Measurements from ENCODE around the gene NELFE. TPM values are rescaled to one million over a fixed set of nuclear protein-coding genes. Genes with fewer than 3 reads are reported as not detected.
"Not testable (repeated sequence)": the region's sequence is repeated elsewhere in the genome, so short reads cannot be mapped to it uniquely, and the experiment has no call there.

The NELFE gene
- total and polyA plus RNA-seq, 4 donors: 11.1 to 21.8 (median 13.0) TPM

GRCh38 chr6:31908791-31909190 is 50.0 kb downstream of the NELFE start:
- Histone ChIP-seq H3K9ac (ENCODE audit: low read depth in 1 of 2, low read length in 2 of 2) (no peak overlapping the region), H3K9me3 (ENCODE audit: control insufficient read depth in 4 of 4, low read length in 3 of 4) (no peaks in the 10 kb centered on the region), H3K4me3 (ENCODE audit: low read depth in 1 of 3, low read length in 3 of 3) (no peak overlapping the region), H3K4me1 (ENCODE audit: control insufficient read depth in 4 of 4, insufficient read depth in 4 of 4, low read length in 3 of 4) (peaks cover 2 to 5% (median 4%) of the 10 kb centered on the region in 4 donors), H3K27me3 (ENCODE audit: control insufficient read depth in 4 of 4, insufficient read depth in 4 of 4, low read length in 3 of 4) (no peaks in the 10 kb centered on the region), H3K36me3 (ENCODE audit: control insufficient read depth in 4 of 4, insufficient read depth in 3 of 4, low read depth in 1 of 4, low read length in 3 of 4) (no peaks in the 10 kb centered on the region), H3K27ac (ENCODE audit: low read depth in 1 of 2, low read length in 2 of 2) (no peak overlapping the region)
- TF ChIP-seq HNF4A (conservative IDR thresholded peaks at IDR 0.05) (no peak), HNF4G (IDR thresholded peaks at IDR 0.05) (no peak), FOXA1 (IDR thresholded peaks at IDR 0.05) (no peak), JUND (IDR thresholded peaks at IDR 0.05) (no peak), EGR1 (IDR thresholded peaks at IDR 0.05; ENCODE audit: low read depth in 2 of 2) (no peak), GABPA (IDR thresholded peaks at IDR 0.05 in 1 of 2, conservative IDR thresholded peaks at IDR 0.05 in 1 of 2) (no peak), REST (IDR thresholded peaks at IDR 0.05) (no peak), ZBTB33 (IDR thresholded peaks at IDR 0.05) (no peak), NR2F2 (IDR thresholded peaks at IDR 0.05) (no peak), TAF1 (conservative IDR thresholded peaks at IDR 0.05) (no peak)
- TF ChIP-seq, protein P1, sequence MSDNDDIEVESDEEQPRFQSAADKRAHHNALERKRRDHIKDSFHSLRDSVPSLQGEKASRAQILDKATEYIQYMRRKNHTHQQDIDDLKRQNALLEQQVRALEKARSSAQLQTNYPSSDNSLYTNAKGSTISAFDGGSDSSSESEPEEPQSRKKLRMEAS (IDR thresholded peaks at IDR 0.05): no peak
- TF ChIP-seq, protein P2, sequence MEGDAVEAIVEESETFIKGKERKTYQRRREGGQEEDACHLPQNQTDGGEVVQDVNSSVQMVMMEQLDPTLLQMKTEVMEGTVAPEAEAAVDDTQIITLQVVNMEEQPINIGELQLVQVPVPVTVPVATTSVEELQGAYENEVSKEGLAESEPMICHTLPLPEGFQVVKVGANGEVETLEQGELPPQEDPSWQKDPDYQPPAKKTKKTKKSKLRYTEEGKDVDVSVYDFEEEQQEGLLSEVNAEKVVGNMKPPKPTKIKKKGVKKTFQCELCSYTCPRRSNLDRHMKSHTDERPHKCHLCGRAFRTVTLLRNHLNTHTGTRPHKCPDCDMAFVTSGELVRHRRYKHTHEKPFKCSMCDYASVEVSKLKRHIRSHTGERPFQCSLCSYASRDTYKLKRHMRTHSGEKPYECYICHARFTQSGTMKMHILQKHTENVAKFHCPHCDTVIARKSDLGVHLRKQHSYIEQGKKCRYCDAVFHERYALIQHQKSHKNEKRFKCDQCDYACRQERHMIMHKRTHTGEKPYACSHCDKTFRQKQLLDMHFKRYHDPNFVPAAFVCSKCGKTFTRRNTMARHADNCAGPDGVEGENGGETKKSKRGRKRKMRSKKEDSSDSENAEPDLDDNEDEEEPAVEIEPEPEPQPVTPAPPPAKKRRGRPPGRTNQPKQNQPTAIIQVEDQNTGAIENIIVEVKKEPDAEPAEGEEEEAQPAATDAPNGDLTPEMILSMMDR (IDR thresholded peaks at IDR 0.05; ENCODE audit: low read depth, low read length, missing input control): no peak
- 75% methylated on average over 4 of the region's 4 CpGs for WGBS
- DNase-seq (ENCODE audit: low spot score): no peak

DNA sequence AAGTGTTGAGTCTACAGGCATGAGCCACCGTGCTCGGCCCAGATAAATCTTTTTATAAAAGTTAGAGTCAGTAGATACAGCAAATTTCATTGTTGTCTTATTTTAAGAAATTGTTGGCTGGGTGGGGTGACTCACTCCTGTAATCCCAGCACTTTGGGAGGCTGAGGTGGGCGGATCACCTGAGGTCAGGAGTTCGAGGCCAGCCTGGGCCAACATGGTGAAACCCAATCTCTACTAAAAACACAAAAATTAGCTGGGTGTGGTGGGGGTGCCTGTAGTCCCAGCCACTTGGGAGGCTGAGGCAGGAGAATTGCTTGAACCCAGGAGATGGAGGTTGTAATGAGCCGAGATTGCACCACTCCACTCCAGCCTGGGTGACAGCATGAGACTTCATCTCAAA is 50.5 kb downstream of the NELFE start:
- not testable (repeated sequence) for H3K4me1 ChIP-seq (ENCODE audit: control insufficient read depth in 4 of 4, insufficient read depth in 4 of 4, low read length in 3 of 4); H3K36me3 ChIP-seq (ENCODE audit: control insufficient read depth in 4 of 4, insufficient read depth in 3 of 4, low read depth in 1 of 4, low read length in 3 of 4); H3K9ac ChIP-seq (ENCODE audit: low read depth in 1 of 2, low read length in 2 of 2); DNase-seq (ENCODE audit: low spot score); H3K27ac ChIP-seq (ENCODE audit: low read depth in 1 of 2, low read length in 2 of 2); H3K27me3 ChIP-seq (ENCODE audit: control insufficient read depth in 4 of 4, insufficient read depth in 4 of 4, low read length in 3 of 4); H3K4me3 ChIP-seq (ENCODE audit: low read depth in 1 of 3, low read length in 3 of 3); H3K9me3 ChIP-seq (ENCODE audit: control insufficient read depth in 4 of 4, low read length in 3 of 4)
- WGBS: 94% methylated on average over 5 of the region's 5 CpGs
